GM18858 (cell line): ENCODE data around the gene CDC26.

Experiments used
- ATAC-seq: cut with Tn5 transposase; IDR thresholded peaks from one replicate; pipeline ENCODE4 v1.9.1; 2021; ENCODE audit not compliant: unreplicated experiment

CDC26 gene

GRCh38 chr9:113275157-113276131, at the start of gene CDC26, which contains the start of gene PRPF4:
TSS of gene CDC26 (minus strand) at chr9:113275572. CDS start at chr9:113272507, 3,065 bp downstream.
TSS of gene PRPF4 (plus strand) at chr9:113275658. CDS start at chr9:113275744, 86 bp downstream.
- peak; percentile 91 for ATAC-seq

GRCh38 chr9:113322671-113323070, 47.3 kb upstream of the CDC26 start:
- ATAC-seq, result no peak

GRCh38 chr9:113320051-113320450, 44.7 kb upstream of the CDC26 start:
- no peak for ATAC-seq

- ATAC-seq, result no peak
Observed at GRCh38 chr9:113319054-113319453, 43.7 kb upstream of the CDC26 start.

- ATAC-seq, result no peak
Observed at GRCh38 chr9:113317777-113318176, 42.4 kb upstream of the CDC26 start.

- no peak for ATAC-seq
Observed at GRCh38 chr9:113316030-113316429, 40.7 kb upstream of the CDC26 start.

GRCh38 chr9:113315231-113315630, 39.9 kb upstream of the CDC26 start:
- ATAC-seq, result no peak

- ATAC-seq, result no peak
Observed at GRCh38 chr9:113313261-113313660, 37.9 kb upstream of the CDC26 start.

- ATAC-seq, result no peak
Observed at GRCh38 chr9:113311961-113312360, 36.6 kb upstream of the CDC26 start.

- ATAC-seq, result no peak
Observed at GRCh38 chr9:113310538-113310937, 35.2 kb upstream of the CDC26 start.

- ATAC-seq, result no peak
Observed at GRCh38 chr9:113309204-113309813, 33.9 kb upstream of the CDC26 start.

- no peak for ATAC-seq
Observed at GRCh38 chr9:113307396-113307975, 32.1 kb upstream of the CDC26 start.

GRCh38 chr9:113306566-113306965, 31.2 kb upstream of the CDC26 start:
- no peak for ATAC-seq

GRCh38 chr9:113302792-113303418, 27.5 kb upstream of the CDC26 start, which contains the start of gene RNF183:
TSS of gene RNF183 (minus strand) at chr9:113303376. CDS start at chr9:113298184, 5,192 bp downstream.
- no peak for ATAC-seq

- ATAC-seq, result no peak
Observed at GRCh38 chr9:113301548-113301947, 26.2 kb upstream of the CDC26 start.

- no peak for ATAC-seq
Observed at GRCh38 chr9:113299800-113300292, 24.5 kb upstream of the CDC26 start.

- no peak for ATAC-seq
Observed at GRCh38 chr9:113298924-113299770, 23.8 kb upstream of the CDC26 start.

GRCh38 chr9:113298311-113298710, 22.9 kb upstream of the CDC26 start:
- no peak for ATAC-seq

GRCh38 chr9:113296796-113297558, 21.6 kb upstream of the CDC26 start:
- ATAC-seq, result no peak
